ENCODE results near the gene SAP30.

- TF ChIP-seq POLR2AphosphoS5 (IDR thresholded peaks at IDR 0.05; ENCODE audit: insufficient read depth in 1 of 2, low read depth in 1 of 2), result no peak
- no peak for TF ChIP-seq POLR2A (IDR thresholded peaks at IDR 0.05)
- TF ChIP-seq CTCF (IDR thresholded peaks at IDR 0.05), result no peak
These were observed 11.6 kb downstream of the SAP30 start for GRCh38 chr4:173382349-173382748.

All from vagina (tissue), 2 donors.